ENCODE data around the gene RPTOR.
"Not testable (repeated sequence)": the region's sequence is repeated elsewhere in the genome, so short reads cannot be mapped to it uniquely, and the experiment has no call there.

Gene RPTOR

DNA sequence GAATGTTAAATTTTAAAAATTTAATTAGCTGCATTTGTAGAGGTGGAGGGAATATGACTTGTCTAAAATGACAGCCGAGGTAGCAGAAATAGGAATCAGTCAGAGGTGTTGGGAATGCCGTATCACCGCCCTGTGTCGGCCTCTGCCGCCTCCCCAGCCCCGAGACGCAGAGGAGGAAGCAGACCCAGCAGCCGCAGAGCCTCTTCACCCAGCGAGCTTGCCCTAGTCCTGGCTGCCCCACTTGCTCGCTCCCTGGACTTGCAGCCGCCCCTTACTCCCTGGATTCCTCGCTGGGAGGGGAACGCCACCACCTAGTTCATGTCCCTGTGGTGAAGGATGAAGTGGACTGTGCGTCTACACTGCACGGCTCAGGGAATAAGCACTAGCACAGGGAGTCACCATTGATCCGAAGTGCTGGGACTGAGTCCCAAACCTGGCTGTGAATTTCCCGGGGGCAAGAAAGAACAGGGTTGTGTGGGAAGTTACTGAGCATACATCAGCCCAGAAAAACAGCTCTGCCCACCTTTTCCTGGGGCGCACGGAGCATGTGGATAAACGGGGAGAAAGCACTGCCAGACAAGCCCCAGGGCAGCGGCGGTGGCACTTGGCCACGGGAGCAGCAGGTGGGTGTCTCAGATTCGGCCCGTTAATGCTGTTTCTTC is 76.8 kb downstream of the RPTOR start:
- no peak for DNase-seq

DNA sequence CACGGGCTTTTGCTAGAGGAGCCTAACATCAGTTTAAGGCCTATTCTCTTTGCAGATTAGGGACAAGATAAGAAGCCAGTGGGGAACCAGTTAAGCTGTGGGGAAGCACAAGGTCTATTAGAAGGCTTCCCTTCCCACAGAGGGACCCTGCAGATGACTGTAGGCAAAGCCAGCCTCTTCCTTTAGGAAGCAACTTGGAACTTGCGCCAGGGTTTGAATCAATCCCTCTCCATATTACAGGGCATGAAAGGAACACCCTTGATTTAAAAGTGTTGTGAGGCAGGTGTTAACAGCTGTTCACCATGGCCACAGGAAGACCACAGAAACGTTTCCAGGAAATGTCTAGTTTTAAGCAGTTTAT is 77.3 kb downstream of the RPTOR start:
- DNase-seq = no peak

- DNase-seq = no peak
Observed at GRCh38 chr17:80624864-80625263, 80.2 kb downstream of the RPTOR start.

DNA sequence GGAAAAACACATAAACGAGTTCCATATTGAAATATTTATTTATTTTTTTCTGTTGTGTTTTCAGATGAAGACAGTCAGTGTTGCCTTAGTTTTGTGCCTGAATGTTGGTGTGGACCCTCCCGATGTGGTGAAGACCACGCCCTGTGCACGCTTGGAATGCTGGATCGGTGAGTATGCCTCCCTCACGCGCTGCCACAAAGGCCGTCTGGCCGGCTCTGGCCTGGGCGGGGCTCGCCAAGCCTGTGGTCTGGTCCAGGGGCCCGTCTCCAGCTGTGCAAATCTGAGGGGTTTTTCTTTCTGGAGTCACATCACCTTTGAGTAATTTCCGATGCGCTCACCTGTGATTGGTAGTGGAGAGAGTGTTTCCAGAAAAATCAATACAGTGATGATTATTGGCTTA is 81.0 kb downstream of the RPTOR start:
- DNase-seq = no peak

GRCh38 chr17:80628881-80629280 is 84.2 kb downstream of the RPTOR start:
- DNase-seq = not testable (repeated sequence)

DNA sequence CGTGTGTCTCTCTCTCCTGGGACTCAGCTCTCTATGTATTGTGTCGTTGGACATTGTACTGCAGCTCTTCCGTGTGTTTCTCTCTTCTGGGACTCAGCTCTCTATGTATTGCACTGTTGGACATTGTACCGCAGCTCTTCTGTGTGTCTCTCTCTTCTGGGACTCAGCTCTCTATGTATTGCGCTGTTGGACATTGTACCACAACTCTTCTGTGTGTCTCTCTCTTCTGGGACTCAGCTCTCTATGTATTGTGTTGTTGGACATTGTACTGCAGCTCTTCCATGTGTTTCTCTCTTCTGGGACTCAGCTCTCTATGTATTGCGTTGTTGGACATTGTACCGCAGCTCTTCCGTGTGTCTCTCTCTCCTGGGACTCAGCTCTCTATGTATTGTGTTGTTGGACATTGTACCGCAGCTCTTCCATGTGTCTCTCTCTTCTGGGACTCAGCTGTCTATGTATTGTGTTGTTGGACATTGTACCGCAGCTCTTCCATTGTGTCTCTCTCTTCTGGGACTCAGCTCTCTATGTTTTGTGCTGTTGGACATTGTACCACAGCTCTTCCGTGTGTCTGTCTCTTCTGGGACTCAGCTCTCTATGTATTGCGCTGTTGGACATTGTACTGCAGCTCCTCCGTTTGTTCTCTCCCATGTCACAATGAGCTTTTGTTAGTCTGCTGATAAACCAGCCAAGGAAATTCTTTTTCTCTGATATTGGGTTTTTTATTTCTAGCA is 84.8 kb downstream of the RPTOR start:
- no peak for DNase-seq

DNA sequence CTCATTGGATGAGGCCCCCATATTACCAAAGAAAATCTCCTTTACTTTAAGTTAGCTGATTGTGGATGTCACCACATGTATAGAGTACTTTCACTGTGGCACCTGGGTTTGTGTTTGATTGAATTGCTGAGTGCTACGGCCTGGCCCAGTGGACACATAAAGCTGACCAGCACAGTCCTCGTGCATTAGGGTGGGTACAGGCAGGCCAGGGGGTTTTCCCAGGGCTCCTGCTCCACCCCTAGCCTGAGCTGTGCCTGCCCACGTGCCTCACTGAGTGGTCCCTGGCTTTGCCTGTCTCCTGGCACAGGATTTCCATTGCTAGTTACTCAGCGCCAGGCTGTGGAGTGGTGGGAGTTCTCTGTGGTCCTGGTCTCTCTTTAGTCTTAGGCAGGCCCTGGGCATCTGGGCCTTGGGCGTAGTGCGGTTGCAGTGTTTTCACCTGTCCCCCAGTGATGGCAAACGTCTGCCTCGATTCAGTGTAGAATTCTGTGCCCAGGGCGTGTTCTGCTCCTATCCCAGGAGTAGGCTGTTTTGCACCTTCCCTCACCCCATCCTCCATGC is 86.0 kb downstream of the RPTOR start:
- no peak for DNase-seq

GRCh38 chr17:80631142-80632045 is 86.8 kb downstream of the RPTOR start:
- DNase-seq = peak in 1 of 2 donors; percentile 18

DNA sequence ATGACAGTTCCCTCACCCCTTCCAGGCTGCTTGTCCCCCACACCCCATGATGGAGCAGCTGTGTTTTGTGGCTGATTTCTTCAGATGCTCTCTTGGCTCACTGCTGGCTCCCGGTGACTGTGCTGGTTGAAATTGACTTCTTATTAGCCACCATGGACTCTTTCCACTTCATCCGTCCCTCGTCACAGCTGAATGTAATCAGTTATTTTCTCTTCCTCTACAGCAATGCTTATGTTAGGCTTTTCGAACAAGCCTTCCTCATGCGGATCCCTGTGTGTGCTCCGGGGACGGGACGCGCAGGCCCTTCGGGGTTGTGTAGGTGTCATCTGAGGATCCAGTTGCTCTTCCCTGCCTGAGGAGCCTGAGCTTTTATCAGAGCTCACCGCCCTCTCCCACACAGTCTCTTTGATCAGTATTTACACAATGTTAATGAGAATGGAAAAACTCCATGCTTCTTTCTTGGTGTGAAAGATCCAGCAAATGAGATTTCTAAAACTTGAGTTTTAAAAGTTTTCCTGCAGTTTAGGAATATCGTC is 87.5 kb downstream of the RPTOR start:
- no peak for DNase-seq

GRCh38 chr17:80633207-80633606 is 88.6 kb downstream of the RPTOR start:
- DNase-seq = no peak

DNA sequence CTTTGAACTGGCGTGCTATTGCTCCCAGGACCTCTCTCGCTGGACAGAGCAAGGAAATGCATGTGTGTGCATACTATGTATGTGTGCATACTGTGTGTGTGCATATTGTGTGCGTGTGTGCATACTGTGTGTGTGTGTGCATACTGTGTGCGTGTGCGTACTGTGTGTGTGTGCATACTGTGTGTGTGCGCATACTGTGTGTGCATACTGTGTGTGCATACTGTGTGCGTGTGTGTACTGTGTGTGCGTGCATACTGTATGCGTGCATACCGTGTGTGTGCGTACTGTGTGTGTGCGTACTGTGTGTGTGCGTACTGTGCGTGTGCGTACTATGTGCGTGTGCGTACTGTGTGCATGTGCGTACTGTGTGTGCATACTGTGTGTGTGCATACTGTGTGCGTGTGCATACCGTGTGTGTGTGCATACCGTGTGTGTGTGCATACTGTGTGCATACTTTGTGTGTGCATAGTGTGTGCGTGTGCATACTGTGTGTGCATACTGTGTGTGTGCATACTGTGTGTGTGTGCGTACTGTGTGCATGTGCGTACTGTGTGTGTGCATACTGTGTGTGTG is 89.4 kb downstream of the RPTOR start:
- no peak for DNase-seq

DNA sequence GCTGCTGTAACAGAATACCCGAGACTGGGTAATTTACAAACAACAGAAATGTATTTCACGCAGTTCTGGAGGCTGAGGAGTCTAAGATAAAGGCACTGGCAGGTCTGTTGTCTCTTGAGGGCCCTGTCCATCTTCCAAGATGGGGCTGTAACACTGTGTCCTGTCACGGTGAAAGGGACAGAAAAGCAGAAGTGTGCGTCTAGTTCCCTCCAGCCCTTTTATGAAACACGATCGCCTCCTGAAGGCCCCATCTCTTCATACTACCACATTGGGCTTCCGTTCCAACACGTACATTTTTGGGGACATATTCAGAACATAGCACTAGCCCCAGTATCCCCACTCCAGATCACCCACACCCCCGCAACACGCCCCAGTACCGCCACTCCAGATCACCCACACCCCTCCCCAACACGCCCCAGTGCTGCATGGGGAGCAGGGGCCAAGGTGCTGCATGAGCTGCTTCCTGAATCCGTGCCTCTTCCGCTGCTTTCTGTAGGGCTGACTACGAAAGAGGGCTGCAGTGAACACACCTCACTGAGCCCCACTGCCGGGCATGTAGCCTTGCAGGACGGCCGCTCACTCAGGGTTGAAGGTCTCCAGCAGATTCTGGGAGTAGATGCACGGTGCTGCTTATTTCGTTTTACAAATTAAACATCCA is 91.9 kb downstream of the RPTOR start:
- DNase-seq = no peak

DNA sequence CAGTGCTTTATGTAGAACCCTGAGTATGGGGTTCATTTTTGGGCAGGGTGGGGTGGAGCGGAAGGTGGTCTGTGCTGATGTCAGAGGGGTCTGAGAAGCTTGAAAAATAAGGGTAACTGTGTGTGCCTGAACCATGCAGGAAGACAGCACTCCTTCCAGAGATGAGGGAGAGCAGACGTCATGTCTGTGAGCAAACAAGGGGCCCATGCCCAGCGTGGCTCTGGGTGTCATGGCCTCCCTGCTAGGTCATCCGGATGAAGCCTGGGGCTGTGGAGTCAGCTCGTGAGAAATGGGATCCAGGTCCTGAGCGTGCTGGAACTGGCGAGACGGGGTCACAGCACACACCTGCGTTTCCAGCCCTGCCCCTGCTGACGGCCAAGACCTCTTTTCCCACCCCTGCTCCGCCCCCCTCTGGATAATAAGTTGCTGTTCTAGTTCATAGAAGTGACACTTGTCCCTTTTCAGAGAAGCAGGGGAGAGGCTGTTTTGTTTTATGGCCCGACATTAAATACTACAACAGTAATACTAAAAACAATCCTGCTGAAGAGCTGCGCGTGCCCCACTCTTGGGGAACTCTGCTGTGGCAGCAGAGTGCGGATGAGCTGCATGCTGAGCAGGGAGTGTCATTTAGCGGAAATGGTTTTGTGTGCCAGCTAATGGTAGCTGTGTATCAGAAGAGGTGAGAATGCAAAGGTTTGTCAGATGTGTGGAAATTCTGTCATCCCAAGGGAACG is 92.6 kb downstream of the RPTOR start:
- DNase-seq = no peak

- no peak for DNase-seq
Observed at GRCh38 chr17:80639658-80640057, 95.0 kb downstream of the RPTOR start.

GRCh38 chr17:80640366-80641084 is 95.9 kb downstream of the RPTOR start:
- DNase-seq = no peak

DNA sequence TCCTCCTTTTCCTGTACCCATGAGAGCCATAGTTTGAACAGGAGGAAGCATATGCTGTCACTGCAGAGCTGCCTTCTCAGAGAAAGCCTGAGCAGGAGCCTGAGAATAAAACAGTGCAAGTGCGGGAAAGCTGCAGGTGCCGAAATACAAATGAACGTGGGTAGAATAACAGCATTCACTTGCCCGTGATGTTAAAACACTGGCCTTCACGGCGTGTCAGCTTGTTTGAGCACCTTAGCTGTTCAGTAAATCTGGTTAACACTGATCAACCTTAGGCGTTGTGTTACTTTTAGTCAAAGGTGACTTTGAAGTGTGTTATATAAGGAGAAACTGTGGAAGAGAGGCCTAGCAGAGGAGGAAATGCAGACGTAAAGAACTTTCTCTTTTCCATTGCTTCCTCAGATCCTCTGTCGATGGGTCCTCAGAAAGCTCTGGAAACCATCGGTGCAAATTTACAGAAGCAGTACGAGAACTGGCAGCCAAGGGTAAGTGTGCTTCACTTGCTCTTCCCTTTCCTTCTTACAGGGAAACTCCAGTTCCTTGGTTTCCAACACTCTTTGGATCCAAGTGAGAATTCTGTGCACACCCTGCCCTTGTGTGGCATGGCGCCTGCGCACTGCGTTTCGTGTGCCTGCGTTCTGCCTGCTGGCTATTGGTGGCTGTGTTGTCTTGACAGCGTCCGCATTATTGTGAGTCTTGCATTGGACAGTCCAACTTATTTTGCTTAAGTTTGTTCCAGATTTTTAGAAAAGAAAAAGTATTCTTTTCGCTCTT is 98.9 kb downstream of the RPTOR start:
- no peak for DNase-seq

- no peak for DNase-seq
Observed at GRCh38 chr17:80644536-80644935, 99.9 kb downstream of the RPTOR start.

DNA sequence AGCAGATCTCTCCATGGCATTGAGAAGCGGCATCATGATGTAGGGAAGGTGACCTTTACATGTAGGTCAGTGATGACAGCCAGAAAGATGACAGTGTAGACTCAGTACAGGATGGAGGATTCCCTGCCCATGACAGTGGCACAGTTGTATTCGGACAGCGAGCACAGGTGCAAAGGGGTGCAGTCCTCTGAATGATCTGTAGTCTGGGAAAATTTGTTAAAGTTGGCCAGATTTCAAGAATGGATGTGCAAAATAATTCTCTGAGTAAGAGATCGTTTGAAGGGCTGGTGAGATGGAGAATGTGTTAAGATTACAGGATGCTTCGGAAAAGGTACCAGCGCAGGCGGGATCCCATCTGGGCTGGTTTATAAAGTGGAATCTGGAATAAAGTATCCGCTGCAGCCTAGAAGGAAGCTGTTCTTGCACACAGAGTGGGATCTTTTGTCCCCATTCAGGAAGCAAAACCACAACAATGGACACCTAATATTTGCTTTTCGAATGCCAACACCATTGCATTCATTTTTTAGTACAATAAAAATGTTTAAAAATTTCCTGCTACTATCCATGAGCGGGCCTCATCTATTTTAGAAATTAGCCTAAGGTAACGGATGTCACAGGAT is 101.2 kb downstream of the RPTOR start:
- DNase-seq = no peak

DNA sequence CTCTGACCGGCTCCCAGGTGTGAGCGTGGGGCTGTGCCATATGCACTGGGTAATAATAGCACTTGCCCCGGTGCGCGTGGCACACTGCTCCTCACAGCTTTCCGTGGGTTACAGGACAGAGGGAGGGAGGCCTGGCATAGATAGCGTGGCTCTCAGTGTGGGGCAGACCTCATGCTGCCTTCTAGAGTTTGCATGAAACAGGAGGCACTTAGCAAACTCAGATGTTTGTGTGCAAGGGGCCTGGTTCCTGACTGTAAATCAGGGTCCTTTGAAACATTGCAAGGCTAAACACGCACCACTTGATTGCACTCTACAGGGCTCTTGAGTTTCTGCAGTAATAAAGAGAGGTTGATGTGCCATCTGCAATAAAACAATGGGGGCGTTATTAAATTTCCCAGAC is 101.7 kb downstream of the RPTOR start:
- no peak for DNase-seq

- no peak for DNase-seq
Observed at GRCh38 chr17:80647746-80648145, 103.1 kb downstream of the RPTOR start.
